Measurements from ENCODE around the gene CDYL.

CDYL gene

GRCh38 chr6:4948781-4949450 is 172.7 kb downstream of the CDYL start:
- Histone ChIP-seq H3K9me3 (no peaks in the 10 kb centered on the region), H3K36me3 (peaks cover 85% of the 10 kb centered on the region)
- no peak for TF ChIP-seq CTCF (IDR thresholded peaks at IDR 0.05)

GRCh38 chr6:4950076-4950475 is 173.9 kb downstream of the CDYL start:
- Histone ChIP-seq H3K4me3 (ENCODE audit: low read depth in 1 of 2, low read length in 1 of 2) (no peak overlapping the region), H3K4me1 (ENCODE audit: control insufficient read depth in 1 of 2, insufficient read depth in 1 of 2, low read depth in 1 of 2, low read length in 1 of 2) (no peaks in the 10 kb centered on the region), H3K27me3 (no peaks in the 10 kb centered on the region), H3K27ac (no peak overlapping the region), H3K9me3 (no peaks in the 10 kb centered on the region), H3K36me3 (peaks cover 85% of the 10 kb centered on the region)
- no peak for TF ChIP-seq CTCF (IDR thresholded peaks at IDR 0.05)

More at GRCh38 chr6:4948781-4949450, 172.7 kb downstream of the CDYL start:
- no peaks in the 10 kb centered on the region for H3K4me1 ChIP-seq (ENCODE audit: control insufficient read depth in 1 of 2, insufficient read depth in 1 of 2, low read depth in 1 of 2, low read length in 1 of 2)
- H3K27ac ChIP-seq: no peak overlapping the region
- H3K27me3 ChIP-seq: no peaks in the 10 kb centered on the region
- no peak overlapping the region for H3K4me3 ChIP-seq (ENCODE audit: low read depth in 1 of 2, low read length in 1 of 2)

- H3K36me3 ChIP-seq: peaks cover 84% of the 10 kb centered on the region
- H3K27ac ChIP-seq: no peak overlapping the region
- no peak overlapping the region for H3K4me3 ChIP-seq (ENCODE audit: low read depth in 1 of 2, low read length in 1 of 2)
- H3K4me1 ChIP-seq (ENCODE audit: control insufficient read depth in 1 of 2, insufficient read depth in 1 of 2, low read depth in 1 of 2, low read length in 1 of 2): no peaks in the 10 kb centered on the region
- no peaks in the 10 kb centered on the region for H3K9me3 ChIP-seq
- TF ChIP-seq CTCF (IDR thresholded peaks at IDR 0.05): no peak
- no peaks in the 10 kb centered on the region for H3K27me3 ChIP-seq
Observed at GRCh38 chr6:4950836-4951533, 174.8 kb downstream of the CDYL start.

GRCh38 chr6:4953440-4953839 is 177.2 kb downstream of the CDYL start:
- TF ChIP-seq CTCF (IDR thresholded peaks at IDR 0.05): no peak
- no peaks in the 10 kb centered on the region for H3K27me3 ChIP-seq
- no peak overlapping the region for H3K27ac ChIP-seq
- H3K4me1 ChIP-seq (ENCODE audit: control insufficient read depth in 1 of 2, insufficient read depth in 1 of 2, low read depth in 1 of 2, low read length in 1 of 2): no peaks in the 10 kb centered on the region
- H3K9me3 ChIP-seq: no peaks in the 10 kb centered on the region
- H3K36me3 ChIP-seq: peaks cover 65% of the 10 kb centered on the region
- H3K4me3 ChIP-seq (ENCODE audit: low read depth in 1 of 2, low read length in 1 of 2): no peak overlapping the region

- Histone ChIP-seq H3K36me3 (peaks cover 39% of the 10 kb centered on the region), H3K27ac (no peak overlapping the region)
Observed at GRCh38 chr6:4956625-4957024, 180.4 kb downstream of the CDYL start.

More at GRCh38 chr6:4956625-4957024, 180.4 kb downstream of the CDYL start:
- no peaks in the 10 kb centered on the region for H3K9me3 ChIP-seq
- no peak overlapping the region for H3K4me3 ChIP-seq (ENCODE audit: low read depth in 1 of 2, low read length in 1 of 2)
- no peak for TF ChIP-seq CTCF (IDR thresholded peaks at IDR 0.05)
- H3K27me3 ChIP-seq: no peaks in the 10 kb centered on the region
- no peaks in the 10 kb centered on the region for H3K4me1 ChIP-seq (ENCODE audit: control insufficient read depth in 1 of 2, insufficient read depth in 1 of 2, low read depth in 1 of 2, low read length in 1 of 2)

All from neutrophil (primary cell).